SK-N-MC (cell line): ENCODE results near the gene MRPL41.
A peak's percentile ranks its signal among the peaks of the same experiment; 100 is the strongest.
"Not testable (repeated sequence)": the region's sequence is repeated elsewhere in the genome, so short reads cannot be mapped to it uniquely, and the experiment has no call there.

ENCODE experiments used
- DNase-seq: peaks from one replicate; pipeline ENCODE4 v3.0.0-alpha.2; 2011; ENCODE audit warnings: low read depth, low spot score
- H3K27ac ChIP-seq: fragments of 200-600 bp; sonication (generic); 2 replicates; pipeline ENCODE4 v1.5.1; 2016; ENCODE audit warnings: mixed run types
- H3K36me3 ChIP-seq: fragments of 200-600 bp; sonication (generic); 2 replicates; pipeline ENCODE4 v1.6.1; 2017; ENCODE audit warnings: antibody characterized with exemption, low read length, mixed read lengths; ENCODE audit not compliant: insufficient read depth
- H3K4me3 ChIP-seq: fragments of 200-600 bp; sonication (generic); 2 replicates; pipeline ENCODE4 v1.5.1; 2016
- H3K9ac ChIP-seq: fragments of 200-600 bp; sonication (generic); 2 replicates; pipeline ENCODE4 v1.8.0; 2017; ENCODE audit warnings: mixed run types, mixed read lengths; ENCODE audit not compliant: insufficient read length
- H3K9me3 ChIP-seq: fragments of 200-600 bp; sonication (generic); 2 replicates; pipeline ENCODE4 v1.6.1; 2017; ENCODE audit warnings: low read depth, mild to moderate bottlenecking, antibody characterized with exemption, low read length, moderate library complexity, mixed read lengths
- EZH2 ChIP-seq: fragments of 200-600 bp; sonication (generic); IDR thresholded peaks from one replicate; pipeline ENCODE4 v1.6.1; 2017; ENCODE audit warnings: antibody characterized with exemption
- FOXP2 ChIP-seq: optimal IDR thresholded peaks from 2 replicates; pipeline ENCODE3; 2011; ENCODE audit warnings: mild to moderate bottlenecking, moderate library complexity; ENCODE audit not compliant: insufficient read depth; ENCODE audit errors: extremely low read length, control extremely low read depth
- POLR2AphosphoS5 ChIP-seq: IDR thresholded peaks from 2 replicates; pipeline ENCODE4 v1.6.1; 2012; ENCODE audit warnings: mild to moderate bottlenecking, low read depth, low read length, borderline replicate concordance

MRPL41 gene

DNA sequence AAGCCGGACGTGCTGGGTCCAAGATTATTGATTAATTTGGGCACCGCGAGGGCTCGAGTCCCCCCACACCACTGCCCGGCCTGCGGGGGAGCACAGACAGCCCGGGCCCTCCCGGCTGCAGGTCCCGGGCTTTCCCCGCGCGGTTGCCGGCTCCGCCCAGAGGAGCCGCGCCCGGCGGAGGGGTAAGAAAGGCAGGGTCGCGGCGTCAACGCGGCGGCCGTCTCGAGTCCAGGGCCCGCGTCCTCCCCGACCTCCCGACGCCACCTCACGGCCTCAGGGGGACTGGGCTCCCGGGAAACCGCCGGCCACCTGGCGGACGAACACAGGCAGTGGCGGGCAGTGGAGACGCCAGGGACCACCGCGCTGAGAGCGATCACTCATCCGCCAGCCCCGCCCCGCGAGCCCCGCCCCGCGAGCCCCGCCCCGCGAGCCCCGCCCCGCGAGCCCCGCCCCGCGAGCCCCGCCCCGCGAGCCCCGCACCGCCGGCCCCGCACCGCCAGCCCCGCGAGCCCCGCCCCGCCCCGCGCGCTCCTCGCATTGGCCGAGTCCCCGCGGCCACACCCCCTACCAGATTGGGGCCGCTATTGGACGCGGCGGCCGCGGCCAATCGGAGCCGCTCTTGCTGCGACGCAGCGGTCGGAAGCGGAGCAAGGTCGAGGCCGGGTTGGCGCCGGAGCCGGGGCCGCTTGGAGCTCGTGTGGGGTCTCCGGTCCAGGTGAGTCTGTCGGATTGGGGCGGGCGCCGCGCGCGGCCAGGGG is at the start of gene MRPL41:
Gene MRPL41, plus strand, starts transcription at position 616 of the 758 bp plus-strand sequence. CDS start 203 bp downstream, outside the sequence.
- peak within 1 kb of the TSS; percentile 84 for H3K9ac ChIP-seq
- H3K27ac ChIP-seq = no peak within 1 kb of the TSS
- TF ChIP-seq POLR2AphosphoS5 (peak; percentile 73; the same call in 1 of the 2 replicates), FOXP2 (no peak), EZH2 (no peak)

DNA sequence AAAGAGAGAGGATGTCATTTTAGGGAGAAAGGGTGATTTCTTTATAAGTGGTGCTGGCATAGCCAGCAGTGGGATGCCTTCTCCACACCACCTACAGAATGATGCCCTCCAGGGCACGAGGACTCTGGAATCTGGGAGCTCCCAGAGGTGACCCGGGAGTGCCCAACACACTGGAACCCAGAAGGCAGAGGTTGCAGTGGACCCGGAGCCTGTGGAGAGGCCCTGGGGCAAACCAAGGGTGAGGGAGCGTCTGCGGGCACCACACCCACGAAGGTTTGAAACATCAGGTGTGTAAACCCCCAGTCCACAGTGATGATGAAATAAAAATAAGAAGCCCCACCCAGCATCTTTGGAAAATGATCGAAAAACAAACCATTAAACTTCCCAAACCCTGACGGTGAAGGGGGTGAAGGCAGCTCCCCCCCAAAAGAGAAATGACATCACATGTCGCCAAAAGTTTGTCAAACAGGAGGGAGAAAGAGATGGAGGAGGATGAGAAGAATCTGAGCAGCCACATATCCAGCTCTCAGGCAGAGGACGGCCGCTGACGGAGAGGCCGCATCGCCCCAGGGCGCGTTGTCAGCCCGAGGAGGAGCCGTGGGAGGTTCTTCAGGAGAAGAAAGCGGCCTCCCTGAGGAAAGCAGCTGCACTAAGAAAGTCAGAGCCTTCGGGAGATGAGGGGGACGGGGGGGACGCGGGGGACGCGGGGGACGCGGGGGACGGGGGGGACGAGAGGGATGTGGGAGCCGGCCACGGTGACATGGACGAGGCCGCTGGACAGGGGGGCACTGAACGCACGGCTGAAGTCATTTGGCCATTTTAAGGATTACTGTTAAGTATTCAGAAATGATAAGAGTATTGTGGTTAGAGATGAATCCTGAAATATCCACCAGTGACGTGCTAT is 49.4 kb upstream of the MRPL41 start:
- TF ChIP-seq EZH2 = no peak
- no peak for TF ChIP-seq FOXP2
- TF ChIP-seq POLR2AphosphoS5 = no peak
- no peak for DNase-seq
- H3K36me3 ChIP-seq = no peaks in the 10 kb centered on the region
- H3K9ac ChIP-seq = no peak overlapping the region
- no peaks in the 10 kb centered on the region for H3K9me3 ChIP-seq
- no peak overlapping the region for H3K4me3 ChIP-seq
- no peak overlapping the region for H3K27ac ChIP-seq

More for the DNA sequence above, at the start of gene MRPL41:
- Histone ChIP-seq H3K9me3 (no peaks in the 10 kb centered on the region), H3K36me3 (peaks cover 13% of the 10 kb centered on the region; the same call in 1 of the 2 replicates), H3K4me3 (peak within 1 kb of the TSS; percentile 92)
- no peak for DNase-seq

DNA sequence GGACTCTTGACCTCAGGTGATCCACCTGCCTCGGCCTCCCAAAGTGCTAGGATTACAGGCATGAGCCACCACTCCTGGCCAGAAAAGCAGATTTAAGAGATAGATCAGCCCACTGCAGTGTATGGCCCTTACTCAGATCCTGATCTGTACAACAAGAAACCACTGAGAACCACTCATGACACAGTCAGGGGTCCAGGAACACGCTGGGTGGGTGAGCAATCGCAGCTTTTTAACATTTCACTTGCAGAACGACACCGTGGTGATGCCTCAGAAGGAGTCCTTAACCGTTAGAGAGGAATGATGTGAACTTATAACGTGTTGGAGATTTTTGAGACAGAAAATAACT is 47.3 kb upstream of the MRPL41 start:
- H3K9me3 ChIP-seq = no peaks in the 10 kb centered on the region
- no peak overlapping the region for H3K4me3 ChIP-seq
- no peak for DNase-seq
- H3K27ac ChIP-seq = no peak overlapping the region
- no peaks in the 10 kb centered on the region for H3K36me3 ChIP-seq
- TF ChIP-seq FOXP2 = no peak
- TF ChIP-seq EZH2 = no peak
- TF ChIP-seq POLR2AphosphoS5 = no peak
- H3K9ac ChIP-seq = no peak overlapping the region

DNA sequence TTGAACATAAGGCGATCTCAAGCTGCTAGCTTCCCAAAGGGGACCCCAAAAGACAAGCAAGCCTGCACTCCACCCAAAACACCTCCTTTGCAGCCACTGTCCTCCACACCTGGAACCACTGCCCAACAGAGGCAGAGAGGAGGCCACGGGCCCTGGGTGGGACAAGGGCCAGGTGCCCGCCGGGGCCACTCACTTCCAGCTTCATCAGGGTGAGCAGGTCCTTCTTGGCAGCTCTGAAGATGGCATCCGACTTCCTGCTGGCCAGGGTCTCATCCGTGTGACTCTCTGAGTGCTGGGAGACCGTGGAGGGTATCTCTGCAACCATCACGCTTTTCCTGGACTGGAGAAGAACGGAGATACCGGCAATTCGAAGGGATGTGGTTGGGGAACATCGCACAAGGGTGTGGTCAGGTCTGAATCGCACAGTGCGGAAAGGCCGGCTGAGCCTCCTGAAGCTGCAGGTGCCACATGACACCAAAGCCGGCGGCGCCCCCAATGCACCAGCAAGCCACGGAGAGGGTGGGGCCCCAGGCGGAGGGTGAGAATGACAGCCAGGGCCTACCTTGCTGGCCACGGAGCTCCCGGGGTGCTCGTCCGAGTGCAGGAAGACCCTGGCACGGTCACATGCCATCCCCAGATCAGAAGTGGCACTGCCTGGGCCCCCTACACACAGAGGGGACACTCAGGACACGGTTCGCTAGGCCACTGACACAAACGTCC is 46.1 kb upstream of the MRPL41 start:
- TF ChIP-seq FOXP2 (no peak), POLR2AphosphoS5 (no peak), EZH2 (no peak)
- Histone ChIP-seq H3K27ac (no peak overlapping the region), H3K36me3 (no peaks in the 10 kb centered on the region), H3K9me3 (no peaks in the 10 kb centered on the region), H3K4me3 (no peak overlapping the region), H3K9ac (no peak overlapping the region)
- DNase-seq = no peak

DNA sequence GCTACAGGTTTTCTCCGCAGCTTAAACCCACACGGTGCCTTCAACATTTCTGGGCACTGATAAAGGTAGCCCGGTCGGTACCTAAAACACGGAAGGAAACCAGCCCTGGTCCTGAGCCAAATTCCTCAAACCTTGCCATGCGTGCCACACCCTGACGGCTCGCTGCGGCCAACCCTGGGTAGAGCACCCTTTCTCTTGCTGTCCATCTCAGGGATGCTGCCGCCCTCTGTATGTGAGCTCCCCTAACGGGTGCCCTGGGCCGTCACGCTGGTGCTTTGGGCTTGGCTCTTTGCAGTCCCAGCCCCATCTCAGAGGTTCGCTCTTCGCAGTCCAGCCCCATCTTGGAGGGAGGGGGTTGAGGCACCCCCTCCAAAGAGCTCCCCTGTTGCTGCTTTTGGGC is 45.4 kb upstream of the MRPL41 start:
- H3K4me3 ChIP-seq = no peak overlapping the region
- H3K27ac ChIP-seq = no peak overlapping the region
- no peaks in the 10 kb centered on the region for H3K9me3 ChIP-seq
- TF ChIP-seq FOXP2 = no peak
- no peak for TF ChIP-seq POLR2AphosphoS5
- TF ChIP-seq EZH2 = no peak
- H3K36me3 ChIP-seq = no peaks in the 10 kb centered on the region
- DNase-seq = no peak
- H3K9ac ChIP-seq = no peak overlapping the region

DNA sequence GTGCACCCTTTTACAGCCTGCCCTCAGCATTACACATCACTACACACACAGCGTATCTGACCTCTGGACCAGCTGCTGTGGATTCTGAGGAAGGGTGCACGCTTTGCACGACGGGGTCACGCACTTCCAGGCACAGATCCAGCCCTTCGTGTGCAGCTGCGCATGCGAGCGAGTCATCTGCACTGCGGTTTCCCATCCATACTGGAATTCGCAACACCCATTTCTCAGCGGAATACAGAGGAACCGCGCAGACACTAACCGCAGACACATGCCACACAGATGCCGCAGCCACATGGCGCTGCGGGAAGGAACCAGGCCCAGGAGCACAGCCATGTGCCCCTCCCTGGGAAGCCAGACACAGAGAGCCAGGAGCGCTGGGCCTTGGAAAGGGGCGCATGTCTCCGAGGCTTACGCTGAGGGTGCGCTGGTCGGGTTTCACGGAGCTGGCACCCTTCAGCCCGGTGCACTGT is 44.9 kb upstream of the MRPL41 start:
- TF ChIP-seq EZH2 (no peak), FOXP2 (no peak), POLR2AphosphoS5 (no peak)
- H3K9me3 ChIP-seq = no peaks in the 10 kb centered on the region
- H3K27ac ChIP-seq = no peak overlapping the region
- no peak for DNase-seq
- H3K36me3 ChIP-seq = no peaks in the 10 kb centered on the region
- H3K4me3 ChIP-seq = no peak overlapping the region
- no peak overlapping the region for H3K9ac ChIP-seq

DNA sequence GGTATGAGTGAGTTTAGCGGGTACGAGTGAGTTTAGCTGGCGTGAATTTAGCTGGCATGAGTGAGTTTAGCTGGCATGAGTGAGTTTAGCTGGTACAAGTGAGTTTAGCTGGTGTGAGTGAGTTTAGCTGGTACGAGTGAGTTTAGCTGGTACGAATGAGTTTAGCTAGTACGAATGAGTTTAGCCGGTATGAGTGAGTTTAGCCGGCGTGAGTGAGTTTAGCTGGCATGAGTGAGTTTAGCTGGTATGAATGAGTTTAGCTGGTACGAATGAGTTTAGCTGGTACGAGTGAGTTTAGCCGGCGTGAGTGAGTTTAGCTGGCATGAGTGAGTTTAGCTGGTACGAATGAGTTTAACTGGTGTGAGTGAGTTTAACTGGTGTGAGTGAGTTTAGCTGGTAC is 42.5 kb upstream of the MRPL41 start:
- DNase-seq = no peak

DNA sequence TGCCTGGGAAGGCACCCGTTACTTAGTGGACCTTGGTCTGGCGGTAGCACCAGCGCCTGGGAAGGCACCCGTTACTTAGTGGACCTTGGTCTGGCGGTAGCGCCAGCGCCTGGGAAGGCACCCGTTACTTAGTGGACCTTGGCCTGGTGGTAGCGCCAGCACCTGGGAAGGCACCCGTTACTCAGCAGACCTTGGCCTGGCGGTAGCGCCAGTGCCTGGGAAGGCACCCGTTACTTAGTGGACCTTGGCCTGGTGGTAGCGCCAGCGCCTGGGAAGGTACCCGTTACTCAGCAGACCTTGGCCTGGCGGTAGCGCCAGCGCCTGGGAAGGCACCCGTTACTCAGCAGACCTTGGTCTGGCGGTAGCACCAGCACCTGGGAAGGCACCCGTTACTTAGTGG is 40.6 kb upstream of the MRPL41 start:
- not testable (repeated sequence) for H3K36me3 ChIP-seq, H3K9ac ChIP-seq, H3K27ac ChIP-seq, H3K4me3 ChIP-seq, H3K9me3 ChIP-seq, DNase-seq

More for the DNA sequence above, 42.5 kb upstream of the MRPL41 start:
- Histone ChIP-seq H3K36me3 (no peaks in the 10 kb centered on the region), H3K27ac (no peak overlapping the region), H3K4me3 (no peak overlapping the region), H3K9me3 (no peaks in the 10 kb centered on the region), H3K9ac (no peak overlapping the region)
- TF ChIP-seq POLR2AphosphoS5 (no peak), FOXP2 (no peak)
